Neuronal stem cell (in vitro differentiated cells): Measurements from ENCODE around the gene TRIOBP.
A peak's percentile ranks its signal among the peaks of the same experiment; 100 is the strongest.

Experiments
- DNase-seq: peaks from one replicate; pipeline ENCODE4 v3.0.0-alpha.2; 2013; ENCODE audit warnings: low spot score
- H2AFZ ChIP-seq: one replicate; pipeline ENCODE4 v1.6.1; 2013; ENCODE audit warnings: mild to moderate bottlenecking, low read length, inconsistent platforms
- H2AK5ac ChIP-seq: 2 replicates; pipeline ENCODE4 v1.6.1; 2013; ENCODE audit warnings: low read depth, mild to moderate bottlenecking, inconsistent platforms, low read length, moderate library complexity, mixed read lengths
- H2BK120ac ChIP-seq: 2 replicates; pipeline ENCODE4 v1.6.1; 2013; ENCODE audit warnings: low read depth, mild to moderate bottlenecking, inconsistent platforms, low read length, moderate library complexity, mixed read lengths
- H2BK12ac ChIP-seq: one replicate; pipeline ENCODE4 v1.6.1; 2013; ENCODE audit warnings: low read length, inconsistent platforms
- H2BK15ac ChIP-seq: 2 replicates; pipeline ENCODE4 v1.6.1; 2013; ENCODE audit warnings: mild to moderate bottlenecking, low read length, inconsistent platforms, mixed read lengths
- H2BK5ac ChIP-seq: one replicate; pipeline ENCODE4 v1.6.1; 2013; ENCODE audit warnings: inconsistent platforms, mild to moderate bottlenecking, low read length, moderate library complexity
- H3K14ac ChIP-seq: one replicate; pipeline ENCODE4 v1.6.1; 2013; ENCODE audit warnings: low read length, inconsistent platforms
- H3K18ac ChIP-seq: 2 replicates; pipeline ENCODE4 v1.6.1; 2013; ENCODE audit warnings: low read length, inconsistent platforms
- H3K23ac ChIP-seq: 2 replicates; pipeline ENCODE4 v1.6.1; 2013; ENCODE audit warnings: low read depth, mild to moderate bottlenecking, mixed read lengths, low read length, inconsistent platforms; ENCODE audit not compliant: poor library complexity
- H3K27ac ChIP-seq: replicated peaks from 3 replicates; pipeline ENCODE4 v1.5.1; 2013; ENCODE audit warnings: low read length, inconsistent platforms
- H3K27me3 ChIP-seq, 3 experiments: 2 replicates each; pipeline ENCODE4 v1.6.1; 2013; ENCODE audit warnings: low read length in 3 of 3, mild to moderate bottlenecking in 2 of 3, inconsistent platforms in 1 of 3, low read depth in 1 of 3, mixed read lengths in 1 of 3, moderate library complexity in 1 of 3; ENCODE audit not compliant: control insufficient read depth in 3 of 3, insufficient read depth in 3 of 3
- H3K36me3 ChIP-seq, 2 donors: replicated peaks in 1 of 2; 2 replicates each; pipeline ENCODE4 v1.6.1; 2013; ENCODE audit warnings: low read length in 2 of 2; ENCODE audit not compliant: control insufficient read depth in 2 of 2, insufficient read depth in 2 of 2
- H3K4ac ChIP-seq: 2 replicates; pipeline ENCODE4 v1.6.1; 2013; ENCODE audit warnings: inconsistent platforms, mild to moderate bottlenecking, low read length, moderate library complexity
- H3K4me1 ChIP-seq, 2 donors: 1 replicate in 1 of 2; 2 replicates in 1 of 2; pipeline ENCODE4 v1.6.1; 2013; ENCODE audit warnings: low read length in 2 of 2, low read depth in 1 of 2; ENCODE audit not compliant: control insufficient read depth in 2 of 2, insufficient read depth in 1 of 2
- H3K4me2 ChIP-seq: one replicate; pipeline ENCODE4 v1.6.1; 2013; ENCODE audit warnings: mild to moderate bottlenecking, low read length, inconsistent platforms; ENCODE audit not compliant: insufficient read depth, poor library complexity, severe bottlenecking
- H3K4me3 ChIP-seq, 2 donors: 2 replicates each; pipeline ENCODE4 v1.5.1; 2013; ENCODE audit warnings: low read length in 2 of 2, mild to moderate bottlenecking in 2 of 2, inconsistent platforms in 1 of 2, moderate library complexity in 1 of 2
- H3K79me1 ChIP-seq: one replicate; pipeline ENCODE4 v1.6.1; 2013; ENCODE audit warnings: low read depth, mild to moderate bottlenecking, inconsistent platforms, low read length, moderate library complexity
- H3K9ac ChIP-seq: one replicate; pipeline ENCODE4 v1.6.1; 2013; ENCODE audit warnings: mild to moderate bottlenecking, low read depth, low read length, inconsistent platforms; ENCODE audit not compliant: poor library complexity
- H3K9me3 ChIP-seq, 2 donors: replicated peaks in 1 of 2; 2 replicates each; pipeline versions ENCODE3 to v1.6.1; 2013; ENCODE audit warnings: low read length in 2 of 2, mild to moderate bottlenecking in 2 of 2, inconsistent platforms in 1 of 2, low read depth in 1 of 2, mixed read lengths in 1 of 2, moderate library complexity in 1 of 2; ENCODE audit not compliant: control insufficient read depth in 2 of 2, insufficient read depth in 1 of 2
- H4K8ac ChIP-seq: one replicate; pipeline ENCODE4 v1.6.1; 2013; ENCODE audit warnings: low read depth, mild to moderate bottlenecking, inconsistent platforms, low read length, moderate library complexity
- H4K91ac ChIP-seq: one replicate; pipeline ENCODE4 v1.6.1; 2013; ENCODE audit warnings: low read length, low read depth, mild to moderate bottlenecking, inconsistent platforms; ENCODE audit not compliant: poor library complexity
- WGBS, 2 donors: extraction: QIAGEN DNeasy Blood & Tissue Kit; methylation state at CpG; one replicate each; pipeline ENCODE4 v1.1.7; 2013; ENCODE audit warnings: missing lambda C conversion rate in 2 of 2, mixed read lengths in 1 of 2; ENCODE audit not compliant: insufficient read length in 2 of 2, insufficient replicate concordance in 1 of 2; ENCODE audit errors: extremely low coverage in 2 of 2; 5-methylcytosine and 5-hydroxymethylcytosine counted together

The TRIOBP gene

GRCh38 chr22:37742376-37743171 lies 45.7 kb downstream of the TRIOBP start:
- H3K4me3 ChIP-seq: no peak overlapping the region
- no peak overlapping the region for H2AFZ ChIP-seq
- no peak for DNase-seq
- H2BK120ac ChIP-seq: no peak overlapping the region
- no peak overlapping the region for H4K8ac ChIP-seq
- peaks cover 13 to 19% of the 10 kb centered on the region in 2 donors for H3K4me1 ChIP-seq
- no peak overlapping the region for H3K14ac ChIP-seq
- H3K27ac ChIP-seq: no peak overlapping the region
- H3K27me3 ChIP-seq: peaks cover 0 to 2% (median 0%) of the 10 kb centered on the region in 3 experiments
- no peak overlapping the region for H3K4ac ChIP-seq
- no CpG with 5 or more reads among the region's 16 CpGs for WGBS, 2 donors
- no peak overlapping the region for H3K4me2 ChIP-seq
- H4K91ac ChIP-seq: no peak overlapping the region
- H2BK12ac ChIP-seq: no peak overlapping the region
- H2BK15ac ChIP-seq: no peak overlapping the region
- H3K9me3 ChIP-seq: no peaks in the 10 kb centered on the region
- no peak overlapping the region for H3K9ac ChIP-seq
- H3K36me3 ChIP-seq: peaks cover 3 to 14% of the 10 kb centered on the region in 2 donors
- peaks cover 12% of the 10 kb centered on the region for H3K79me1 ChIP-seq
- H3K18ac ChIP-seq: no peak overlapping the region
- H2BK5ac ChIP-seq: no peak overlapping the region
- no peak overlapping the region for H2AK5ac ChIP-seq
- H3K23ac ChIP-seq: no peak overlapping the region

DNA sequence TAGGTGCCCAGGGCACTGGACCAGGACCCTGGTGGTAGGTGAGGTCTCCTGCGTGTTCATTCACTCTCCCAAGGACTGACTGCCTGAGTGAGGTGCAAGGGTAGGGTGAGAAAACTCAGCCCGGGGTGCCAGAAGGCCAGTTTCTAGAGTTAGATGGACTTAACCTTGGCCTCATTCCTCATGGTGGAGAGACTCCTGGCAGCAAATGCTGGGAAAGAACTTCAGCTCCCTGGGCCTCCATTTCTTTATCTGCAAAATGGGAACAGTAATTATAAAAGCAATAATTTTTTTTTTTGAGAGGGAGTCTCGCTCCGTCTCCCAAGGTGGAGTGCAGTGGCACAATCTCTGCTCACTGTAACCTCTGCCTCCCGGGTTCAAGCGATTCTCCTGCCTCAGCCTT lies 47.7 kb downstream of the TRIOBP start:
- no peak overlapping the region for H2BK15ac ChIP-seq
- H3K9ac ChIP-seq: no peak overlapping the region
- no CpG with 5 or more reads among the region's 6 CpGs for WGBS, 2 donors
- no peak overlapping the region for H2BK120ac ChIP-seq
- H3K36me3 ChIP-seq: peaks cover 5 to 19% of the 10 kb centered on the region in 2 donors
- H3K14ac ChIP-seq: no peak overlapping the region
- H3K79me1 ChIP-seq: peaks cover 15% of the 10 kb centered on the region
- H3K4me3 ChIP-seq: no peak overlapping the region
- no peaks in the 10 kb centered on the region for H3K9me3 ChIP-seq
- no peak overlapping the region for H2AFZ ChIP-seq
- no peak overlapping the region for H4K8ac ChIP-seq
- H2AK5ac ChIP-seq: no peak overlapping the region
- H3K18ac ChIP-seq: no peak overlapping the region
- peak overlapping the region; percentile 13 for H3K27ac ChIP-seq
- H3K23ac ChIP-seq: no peak overlapping the region
- H4K91ac ChIP-seq: no peak overlapping the region
- H2BK5ac ChIP-seq: no peak overlapping the region
- H3K27me3 ChIP-seq: peaks cover 0 to 2% (median 0%) of the 10 kb centered on the region in 3 experiments
- DNase-seq: no peak
- peaks cover 19 to 25% of the 10 kb centered on the region in 2 donors for H3K4me1 ChIP-seq
- no peak overlapping the region for H2BK12ac ChIP-seq
- no peak overlapping the region for H3K4ac ChIP-seq
- no peak overlapping the region for H3K4me2 ChIP-seq

DNA sequence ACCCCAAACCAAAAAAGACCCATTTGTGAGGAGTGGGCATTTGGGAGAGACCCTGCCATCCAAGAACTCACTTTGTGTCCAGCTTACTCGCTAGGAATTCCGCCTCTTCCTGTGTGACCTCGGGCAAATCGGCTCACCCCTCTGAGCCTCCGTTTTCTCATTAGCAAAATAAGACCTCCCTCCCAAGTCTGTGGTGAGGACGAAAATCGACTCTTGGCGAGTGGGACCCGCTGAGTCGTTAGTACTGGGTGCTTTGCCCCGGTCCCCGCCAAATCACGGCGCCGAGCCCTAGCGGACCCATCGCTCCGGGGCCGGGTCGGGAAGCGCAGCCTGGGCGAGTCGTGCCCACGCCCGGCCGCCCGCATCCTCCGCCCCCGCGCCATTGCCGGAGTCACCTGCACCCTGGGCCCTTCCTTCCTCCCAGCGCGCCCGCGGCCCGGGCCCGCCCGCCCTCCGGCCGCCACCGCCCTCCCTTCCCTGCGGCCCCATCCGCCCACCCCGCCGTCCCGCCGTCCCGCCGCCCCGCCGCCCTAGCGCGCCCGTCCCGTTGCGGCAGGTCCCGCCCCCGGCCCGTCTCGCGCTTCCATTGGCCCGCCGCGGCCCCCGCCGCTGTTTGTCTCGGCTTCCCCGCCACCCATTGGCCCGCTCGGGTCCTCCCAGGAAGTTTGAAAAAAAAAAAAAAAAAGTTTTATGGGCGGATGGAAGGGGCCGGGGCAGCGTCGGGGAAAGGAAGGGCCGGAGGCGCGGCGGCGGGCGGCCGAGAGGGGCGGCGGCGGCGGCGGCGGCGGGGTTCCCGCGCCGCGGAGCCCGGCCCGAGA lies 48.9 kb downstream of the TRIOBP start:
- WGBS, 2 donors: no CpG with 5 or more reads among the region's 94 CpGs
- H3K9me3 ChIP-seq: no peaks in the 10 kb centered on the region
- peak overlapping the region; percentile 92 for H2AK5ac ChIP-seq
- peak overlapping the region; percentile 93 for H3K4me2 ChIP-seq
- peaks cover 0 to 2% (median 0%) of the 10 kb centered on the region in 3 experiments for H3K27me3 ChIP-seq
- H3K79me1 ChIP-seq: peaks cover 15% of the 10 kb centered on the region
- H3K23ac ChIP-seq: peak overlapping the region; percentile 95
- H2BK15ac ChIP-seq: no peak overlapping the region
- H4K91ac ChIP-seq: peak overlapping the region; percentile 14
- peak overlapping the region; percentile 97 for H3K4me3 ChIP-seq
- peaks cover 5 to 20% of the 10 kb centered on the region in 2 donors for H3K36me3 ChIP-seq
- peak overlapping the region; percentile 96 for H3K9ac ChIP-seq
- no peak overlapping the region for H2BK12ac ChIP-seq
- H2BK5ac ChIP-seq: peak overlapping the region; percentile 83
- peak overlapping the region; percentile 79 for H3K27ac ChIP-seq
- no peak overlapping the region for H2BK120ac ChIP-seq
- H3K4ac ChIP-seq: no peak overlapping the region
- peaks cover 19 to 27% of the 10 kb centered on the region in 2 donors for H3K4me1 ChIP-seq
- peak overlapping the region; percentile 98 for H3K18ac ChIP-seq
- peak overlapping the region; percentile 88 for H2AFZ ChIP-seq
- DNase-seq: peak; percentile 91
- no peak overlapping the region for H3K14ac ChIP-seq
- H4K8ac ChIP-seq: no peak overlapping the region
